Esophagus squamous epithelium (tissue), 4 donors: ENCODE measurements around the gene TFF2.

Experiments
- POLR2A ChIP-seq, 4 donors: fragments of 450-650 bp; IDR thresholded peaks; one replicate each; pipeline ENCODE4 v1.6.1; 2017; ENCODE audit warnings: antibody characterized with exemption in 4 of 4, mild to moderate bottlenecking in 4 of 4, moderate library complexity in 3 of 4
- TF ChIP-seq, protein P1 (sequence below), 6 experiments: fragments of 450-650 bp in 4 of 6; fragments of 200-600 bp in 2 of 6; sonication (generic) in 2 of 6; IDR thresholded peaks; one replicate each; pipeline ENCODE4 v1.5.1; 2016 to 2019; ENCODE audit warnings: antibody characterized with exemption in 6 of 6, mild to moderate bottlenecking in 4 of 6, moderate library complexity in 4 of 6

DNA sequence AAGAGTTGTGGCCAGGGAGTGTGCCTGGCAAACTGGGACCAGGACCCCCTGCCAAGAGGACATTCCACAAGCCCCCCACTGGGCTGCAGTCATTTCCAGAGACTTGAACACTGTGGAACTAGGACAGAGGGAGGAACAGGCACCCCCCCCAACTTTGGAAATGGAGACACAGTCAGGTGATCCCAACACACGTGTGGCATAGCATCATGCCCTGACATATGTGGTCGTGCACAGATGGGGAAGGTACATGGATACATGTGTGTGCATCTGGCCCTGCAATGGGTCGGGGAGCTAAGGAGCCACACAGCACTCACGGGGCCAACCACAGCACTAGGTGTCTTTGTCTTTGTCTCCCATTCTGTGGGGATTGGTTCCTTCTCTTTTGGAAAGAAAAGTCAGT lies 28.9 kb downstream of the TFF2 start:
- TF ChIP-seq, protein P1, sequence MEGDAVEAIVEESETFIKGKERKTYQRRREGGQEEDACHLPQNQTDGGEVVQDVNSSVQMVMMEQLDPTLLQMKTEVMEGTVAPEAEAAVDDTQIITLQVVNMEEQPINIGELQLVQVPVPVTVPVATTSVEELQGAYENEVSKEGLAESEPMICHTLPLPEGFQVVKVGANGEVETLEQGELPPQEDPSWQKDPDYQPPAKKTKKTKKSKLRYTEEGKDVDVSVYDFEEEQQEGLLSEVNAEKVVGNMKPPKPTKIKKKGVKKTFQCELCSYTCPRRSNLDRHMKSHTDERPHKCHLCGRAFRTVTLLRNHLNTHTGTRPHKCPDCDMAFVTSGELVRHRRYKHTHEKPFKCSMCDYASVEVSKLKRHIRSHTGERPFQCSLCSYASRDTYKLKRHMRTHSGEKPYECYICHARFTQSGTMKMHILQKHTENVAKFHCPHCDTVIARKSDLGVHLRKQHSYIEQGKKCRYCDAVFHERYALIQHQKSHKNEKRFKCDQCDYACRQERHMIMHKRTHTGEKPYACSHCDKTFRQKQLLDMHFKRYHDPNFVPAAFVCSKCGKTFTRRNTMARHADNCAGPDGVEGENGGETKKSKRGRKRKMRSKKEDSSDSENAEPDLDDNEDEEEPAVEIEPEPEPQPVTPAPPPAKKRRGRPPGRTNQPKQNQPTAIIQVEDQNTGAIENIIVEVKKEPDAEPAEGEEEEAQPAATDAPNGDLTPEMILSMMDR (IDR thresholded peaks at IDR 0.05), result no peak
- TF ChIP-seq POLR2A (IDR thresholded peaks at IDR 0.05), result no peak
